ENCODE results near the gene ZNF750. TPM values are rescaled to one million over a fixed set of nuclear protein-coding genes. Genes with fewer than 3 reads are reported as not detected.

Gene ZNF750
- total RNA-seq, 4 donors from 2014 or later = 202 to 426 (median 294) TPM

- DNase-seq (ENCODE audit: low spot score in 2 of 2) = no peak
- intact Hi-C loops (cut with DNase I; ENCODE audit: low total_unique reads) = no loop called here
- no peak overlapping the region for H3K4me3 ChIP-seq (ENCODE audit: low read depth, poor library complexity, severe bottlenecking)
- no peak for TF ChIP-seq POLR2A (IDR thresholded peaks at IDR 0.05)
- no peak for TF ChIP-seq CTCF (IDR thresholded peaks at IDR 0.05)
- WGBS, 2 donors = 92 to 93% methylated on average over 23 of the region's 23 CpGs
These were observed 26.3 kb downstream of the ZNF750 start for GRCh38 chr17:82813299-82814051.

DNA sequence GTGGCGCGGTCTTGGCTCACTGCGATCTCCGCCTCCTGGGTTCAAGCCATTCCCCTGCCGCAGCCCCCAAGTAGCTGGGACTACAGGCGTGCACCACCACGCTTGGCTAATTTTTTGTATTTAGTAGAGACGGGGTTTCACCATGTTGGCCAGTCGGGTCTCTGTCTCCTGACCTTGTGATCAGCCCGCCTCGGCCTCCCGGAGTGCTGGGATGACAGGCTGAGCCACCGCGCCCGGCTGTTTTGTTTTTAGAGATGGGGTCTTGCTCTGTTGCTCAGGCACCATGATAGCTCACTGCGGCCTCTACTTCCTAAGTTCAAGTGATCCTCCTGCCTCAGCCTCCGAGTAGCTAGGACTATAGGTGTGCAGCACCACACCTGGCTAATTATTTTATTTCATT, 27.2 kb downstream of the ZNF750 start:
- no peak for DNase-seq (ENCODE audit: low spot score in 2 of 2)
- whole genome bisulfite sequencing, 2 donors = 98% methylated on average over 17 of the region's 17 CpGs
- intact Hi-C loops (cut with DNase I; ENCODE audit: low total_unique reads) = no loop called here
- H3K4me3 ChIP-seq (ENCODE audit: low read depth, poor library complexity, severe bottlenecking) = no peak overlapping the region
- no peak for TF ChIP-seq POLR2A (IDR thresholded peaks at IDR 0.05)
- TF ChIP-seq CTCF (IDR thresholded peaks at IDR 0.05) = no peak

GRCh38 chr17:82812058-82812457, 27.8 kb downstream of the ZNF750 start:
- intact Hi-C loops (cut with DNase I; ENCODE audit: low total_unique reads) = no loop called here
- TF ChIP-seq POLR2A (IDR thresholded peaks at IDR 0.05) (no peak), CTCF (IDR thresholded peaks at IDR 0.05) (no peak)
- no peak overlapping the region for H3K4me3 ChIP-seq (ENCODE audit: low read depth, poor library complexity, severe bottlenecking)
- 84 to 94% methylated on average over 13 to 15 of the region's 15 CpGs for WGBS, 2 donors
- no peak for DNase-seq (ENCODE audit: low spot score in 2 of 2)

DNA sequence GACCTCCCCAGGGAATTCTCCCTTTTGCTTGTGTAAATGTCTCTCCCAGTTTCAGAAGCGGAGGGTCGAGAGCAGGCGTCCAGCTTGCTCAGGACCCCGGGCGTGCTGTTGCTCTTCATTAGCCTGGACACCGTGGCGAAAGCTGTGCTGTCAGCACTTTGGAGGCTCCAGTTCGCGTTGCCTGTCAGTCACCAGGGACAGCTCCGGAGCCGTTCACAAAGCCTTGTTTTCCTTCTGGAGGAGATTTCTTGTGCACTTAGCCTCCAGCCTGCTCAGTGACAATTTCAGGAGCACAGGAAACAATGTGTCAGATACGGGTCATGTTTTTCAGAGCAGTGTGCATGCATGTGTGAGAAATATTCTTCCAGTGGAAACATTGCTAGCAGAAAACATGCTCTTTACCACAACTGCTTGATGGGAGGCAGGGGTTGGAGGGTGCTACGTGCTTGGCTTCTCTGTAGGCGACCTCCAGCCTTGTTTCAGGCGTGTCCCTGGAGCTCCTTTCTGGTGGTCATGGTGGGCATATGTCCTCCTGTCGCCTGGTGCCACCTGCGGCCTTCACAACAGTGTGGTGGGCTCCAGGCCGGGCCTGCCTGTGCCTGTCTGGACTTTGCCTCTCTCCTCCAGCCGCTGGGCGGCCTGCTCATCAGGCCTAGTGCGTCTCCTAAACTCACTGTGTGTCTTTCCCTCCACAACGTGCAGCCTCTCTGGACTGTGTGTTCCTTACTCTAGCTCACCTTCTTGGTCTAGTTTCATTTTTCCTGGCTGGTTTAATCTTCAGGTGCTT, 29.0 kb downstream of the ZNF750 start:
- no peak overlapping the region for H3K4me3 ChIP-seq (ENCODE audit: low read depth, poor library complexity, severe bottlenecking)
- WGBS, 2 donors = 84 to 92% methylated on average over 22 of the region's 22 CpGs
- no peak for DNase-seq (ENCODE audit: low spot score in 2 of 2)
- TF ChIP-seq POLR2A (IDR thresholded peaks at IDR 0.05) (no peak), CTCF (IDR thresholded peaks at IDR 0.05) (no peak)
- intact Hi-C loops (cut with DNase I; ENCODE audit: low total_unique reads) = no loop called here

GRCh38 chr17:82808921-82809905, 30.6 kb downstream of the ZNF750 start:
- TF ChIP-seq POLR2A (IDR thresholded peaks at IDR 0.05) (no peak), CTCF (IDR thresholded peaks at IDR 0.05) (no peak)
- no peak for DNase-seq (ENCODE audit: low spot score in 2 of 2)
- intact Hi-C loops (cut with DNase I; ENCODE audit: low total_unique reads) = no loop called here
- H3K4me3 ChIP-seq (ENCODE audit: low read depth, poor library complexity, severe bottlenecking) = no peak overlapping the region
- 84 to 91% methylated on average over 32 to 33 of the region's 35 CpGs for WGBS, 2 donors

All from lower leg skin (tissue), 4 donors.